Stomach (tissue), 9 donors: ENCODE data around the gene RECQL5. TPM values are rescaled to one million over a fixed set of nuclear protein-coding genes. Genes with fewer than 3 reads are reported as not detected.

ENCODE experiments used
- DNase-seq, 2 donors: peaks; one replicate each; pipeline versions ENCODE4 v3.0.0 to v3.0.0-alpha.2; 2013 to 2019
- H3K27ac ChIP-seq, 5 donors: fragments of 200-600 bp in 4 of 5; sonication (generic) in 4 of 5; one replicate each; pipeline ENCODE4 v1.5.1; 2013 to 2019; ENCODE audit warnings: mild to moderate bottlenecking in 1 of 5, moderate library complexity in 1 of 5
- H3K27me3 ChIP-seq, 3 donors: fragments of 200-600 bp; sonication (generic); one replicate each; pipeline ENCODE4 v1.5.1; 2017 to 2019; ENCODE audit warnings: mixed run types in 1 of 3
- H3K36me3 ChIP-seq, 4 donors: fragments of 200-600 bp; sonication (generic); 1 replicate in 3 of 4; 2 replicates in 1 of 4; pipeline ENCODE4 v1.5.1; 2016 to 2019
- H3K4me1 ChIP-seq, 4 donors: fragments of 200-600 bp; sonication (generic); one replicate each; pipeline ENCODE4 v1.5.1; 2016 to 2019
- H3K4me3 ChIP-seq, 4 donors: fragments of 200-600 bp; sonication (generic) in 3 of 4; one replicate each; pipeline ENCODE4 v1.5.1; 2016 to 2019; ENCODE audit warnings: mild to moderate bottlenecking in 1 of 4
- H3K9me3 ChIP-seq, 4 donors: fragments of 200-600 bp; sonication (generic); one replicate each; pipeline ENCODE4 v1.5.1; 2016 to 2019
- CTCF ChIP-seq, 7 experiments: fragments of 450-650 bp in 4 of 7; fragments of 200-600 bp in 3 of 7; sonication (generic) in 3 of 7; IDR thresholded peaks; one replicate each; pipeline ENCODE4 v1.5.1; 2016 to 2019; ENCODE audit warnings: antibody characterized with exemption in 7 of 7, control low read depth in 2 of 7, mild to moderate bottlenecking in 1 of 7
- EP300 ChIP-seq: sonication (generic); formaldehyde crosslinking; IDR thresholded peaks from one replicate; pipeline ENCODE4 v1.6.1; 2017; ENCODE audit warnings: antibody characterized with exemption
- POLR2A ChIP-seq, 4 donors: fragments of 450-650 bp; IDR thresholded peaks; one replicate each; pipeline ENCODE4 v1.6.1; 2016; ENCODE audit warnings: antibody characterized with exemption in 4 of 4, control low read depth in 2 of 4, mild to moderate bottlenecking in 1 of 4, moderate library complexity in 1 of 4
- POLR2AphosphoS5 ChIP-seq, 3 donors: sonication (generic); formaldehyde crosslinking; IDR thresholded peaks; one replicate each; pipeline ENCODE4 v1.6.1; 2016; ENCODE audit warnings: antibody characterized with exemption in 3 of 3
- WGBS, 5 donors: extraction: QIAGEN DNeasy Blood & Tissue Kit in 3 of 5; methylation state at CpG; one replicate each; pipeline versions ENCODE4 v1.1.5 to v1.1.7; 2013 to 2018; 5-methylcytosine and 5-hydroxymethylcytosine counted together
- intact Hi-C: fragments of 100-400 bp; cut with DNase I; formaldehyde crosslinking; loops from one replicate; pipeline ENCODE4 v1.15.1; 2023; ENCODE audit warnings: low total_unique reads
- polyA plus RNA-seq, 3 donors: library from polyadenylated mRNA; stranded (reverse); fragments of 200-250 nt; gene quantifications; one replicate each; pipeline ENCODE4 v1.2.3, GENCODE V29; 2013
- total RNA-seq, 5 donors: library from RNA; depleted of rRNA; stranded (reverse); fragments of >200 nt; gene quantifications; one replicate each; pipeline versions ENCODE4 v1.1.0 to v1.2.3, GENCODE V29; 2014 to 2016
- donor health status: healthy with polysubstance abuse.
- donor health status: Bipolar disorder and iron deficiency.
- donor health status: healthy.

The RECQL5 gene
- total and polyA plus RNA-seq, 8 donors = 21.4 to 229 (median 48.7) TPM

GRCh38 chr17:75706042-75706728 is 39.2 kb upstream of the RECQL5 start:
- no peak overlapping the region for H3K4me3 ChIP-seq
- peaks cover 61 to 79% (median 78%) of the 10 kb centered on the region in 4 donors for H3K36me3 ChIP-seq
- H3K9me3 ChIP-seq = no peaks in the 10 kb centered on the region
- H3K27ac ChIP-seq = peak overlapping the region; percentile 52 to 81 (median 79)
- intact Hi-C loops = no loop called here
- TF ChIP-seq POLR2AphosphoS5 (IDR thresholded peaks at IDR 0.05) = no peak
- TF ChIP-seq POLR2A (IDR thresholded peaks at IDR 0.05) = no peak
- TF ChIP-seq CTCF (IDR thresholded peaks at IDR 0.05) = no peak
- TF ChIP-seq EP300 = no peak
- H3K4me1 ChIP-seq = peaks cover 2 to 37% (median 15%) of the 10 kb centered on the region in 4 donors
- H3K27me3 ChIP-seq = no peaks in the 10 kb centered on the region
- DNase-seq = no peak
- WGBS, 5 donors = 86 to 93% (median 92%) methylated on average over 18 to 20 of the region's 20 CpGs

GRCh38 chr17:75704963-75705875 is 38.3 kb upstream of the RECQL5 start:
- intact Hi-C loops = no loop called here
- Histone ChIP-seq H3K4me1 (peaks cover 12 to 38% (median 23%) of the 10 kb centered on the region in 4 donors), H3K27ac (peak overlapping the region in 3 of 5 donors; percentile 52 to 79 (median 79)), H3K9me3 (no peaks in the 10 kb centered on the region), H3K27me3 (no peaks in the 10 kb centered on the region), H3K4me3 (no peak overlapping the region), H3K36me3 (peaks cover 70 to 88% (median 88%) of the 10 kb centered on the region in 4 donors)
- WGBS, 5 donors = 82 to 89% (median 84%) methylated on average over 20 to 27 of the region's 27 CpGs
- TF ChIP-seq POLR2AphosphoS5 (IDR thresholded peaks at IDR 0.05) (no peak), CTCF (IDR thresholded peaks at IDR 0.05) (no peak), POLR2A (IDR thresholded peaks at IDR 0.05) (no peak), EP300 (no peak)
- no peak for DNase-seq

- H3K4me3 ChIP-seq = no peak overlapping the region
- peak overlapping the region in 1 of 5 donors; percentile 12 for H3K27ac ChIP-seq
- TF ChIP-seq POLR2AphosphoS5 (IDR thresholded peaks at IDR 0.05) (no peak), CTCF (IDR thresholded peaks at IDR 0.05) (no peak), POLR2A (IDR thresholded peaks at IDR 0.05) (no peak), EP300 (no peak)
- no peaks in the 10 kb centered on the region for H3K9me3 ChIP-seq
- H3K36me3 ChIP-seq = peaks cover 75 to 99% (median 94%) of the 10 kb centered on the region in 4 donors
- 92 to 96% (median 94%) methylated on average over 9 of the region's 9 CpGs for WGBS, 5 donors
- DNase-seq = no peak
- intact Hi-C loops = no loop called here
- H3K27me3 ChIP-seq = no peaks in the 10 kb centered on the region
- peaks cover 28 to 55% (median 38%) of the 10 kb centered on the region in 4 donors for H3K4me1 ChIP-seq
Observed at GRCh38 chr17:75703591-75703990, 36.6 kb upstream of the RECQL5 start.

GRCh38 chr17:75703191-75703590 is 36.2 kb upstream of the RECQL5 start:
- WGBS, 5 donors = 91 to 95% (median 95%) methylated on average over 12 of the region's 12 CpGs
- H3K9me3 ChIP-seq = no peaks in the 10 kb centered on the region
- intact Hi-C loops = no loop called here
- DNase-seq = no peak
- no peak overlapping the region for H3K4me3 ChIP-seq
- peak overlapping the region in 2 of 5 donors; percentile 12 to 79 for H3K27ac ChIP-seq
- no peak for TF ChIP-seq EP300
- no peak for TF ChIP-seq POLR2A (IDR thresholded peaks at IDR 0.05)
- no peak for TF ChIP-seq CTCF (IDR thresholded peaks at IDR 0.05)
- no peaks in the 10 kb centered on the region for H3K27me3 ChIP-seq
- peaks cover 32 to 58% (median 42%) of the 10 kb centered on the region in 4 donors for H3K4me1 ChIP-seq
- H3K36me3 ChIP-seq = peaks cover 75 to 95% (median 92%) of the 10 kb centered on the region in 4 donors
